ENCODE results near the gene SLIT1.

Gene SLIT1

GRCh38 chr10:97001183-97001991, 184.4 kb downstream of the SLIT1 start:
- Histone ChIP-seq H3K27me3 (ENCODE audit: control insufficient read depth, insufficient read depth, low read length) (no peaks in the 10 kb centered on the region), H3K27ac (no peak overlapping the region), H3K9me3 (ENCODE audit: control insufficient read depth, low read length) (no peaks in the 10 kb centered on the region), H2AFZ (no peak overlapping the region), H3K4me2 (ENCODE audit: low read length) (no peak overlapping the region), H3K4me1 (no peaks in the 10 kb centered on the region), H3K4me3 (ENCODE audit: low read depth, low read length) (no peak overlapping the region), H3K36me3 (ENCODE audit: control insufficient read depth, insufficient read depth, low read length) (no peaks in the 10 kb centered on the region), H3K79me2 (no peaks in the 10 kb centered on the region), H3K9ac (no peak overlapping the region)
- TF ChIP-seq CTCF (IDR thresholded peaks at IDR 0.05) = no peak

GRCh38 chr10:97000487-97001182, 185.1 kb downstream of the SLIT1 start:
- H3K79me2 ChIP-seq = no peaks in the 10 kb centered on the region
- no peak overlapping the region for H2AFZ ChIP-seq
- H3K4me2 ChIP-seq (ENCODE audit: low read length) = no peak overlapping the region
- H3K9ac ChIP-seq = no peak overlapping the region
- H3K9me3 ChIP-seq (ENCODE audit: control insufficient read depth, low read length) = no peaks in the 10 kb centered on the region
- H3K27ac ChIP-seq = no peak overlapping the region
- no peaks in the 10 kb centered on the region for H3K4me1 ChIP-seq
- H3K4me3 ChIP-seq (ENCODE audit: low read depth, low read length) = no peak overlapping the region
- TF ChIP-seq CTCF (IDR thresholded peaks at IDR 0.05) = no peak
- no peaks in the 10 kb centered on the region for H3K27me3 ChIP-seq (ENCODE audit: control insufficient read depth, insufficient read depth, low read length)
- no peaks in the 10 kb centered on the region for H3K36me3 ChIP-seq (ENCODE audit: control insufficient read depth, insufficient read depth, low read length)

- no peaks in the 10 kb centered on the region for H3K9me3 ChIP-seq (ENCODE audit: control insufficient read depth, low read length)
- no peak overlapping the region for H3K27ac ChIP-seq
- no peaks in the 10 kb centered on the region for H3K36me3 ChIP-seq (ENCODE audit: control insufficient read depth, insufficient read depth, low read length)
- no peaks in the 10 kb centered on the region for H3K27me3 ChIP-seq (ENCODE audit: control insufficient read depth, insufficient read depth, low read length)
- H3K4me1 ChIP-seq = no peaks in the 10 kb centered on the region
- no peak overlapping the region for H3K9ac ChIP-seq
- H3K4me2 ChIP-seq (ENCODE audit: low read length) = no peak overlapping the region
- no peak for TF ChIP-seq CTCF (IDR thresholded peaks at IDR 0.05)
- H3K4me3 ChIP-seq (ENCODE audit: low read depth, low read length) = no peak overlapping the region
- no peaks in the 10 kb centered on the region for H3K79me2 ChIP-seq
- H2AFZ ChIP-seq = no peak overlapping the region
Observed at GRCh38 chr10:96999987-97000386, 185.8 kb downstream of the SLIT1 start.

GRCh38 chr10:96999337-96999736, 186.4 kb downstream of the SLIT1 start:
- Histone ChIP-seq H3K36me3 (ENCODE audit: control insufficient read depth, insufficient read depth, low read length) (no peaks in the 10 kb centered on the region), H3K4me3 (ENCODE audit: low read depth, low read length) (no peak overlapping the region), H3K9ac (no peak overlapping the region), H2AFZ (no peak overlapping the region), H3K4me2 (ENCODE audit: low read length) (no peak overlapping the region), H3K79me2 (no peaks in the 10 kb centered on the region), H3K27ac (no peak overlapping the region), H3K27me3 (ENCODE audit: control insufficient read depth, insufficient read depth, low read length) (no peaks in the 10 kb centered on the region), H3K4me1 (no peaks in the 10 kb centered on the region), H3K9me3 (ENCODE audit: control insufficient read depth, low read length) (no peaks in the 10 kb centered on the region)
- TF ChIP-seq CTCF (IDR thresholded peaks at IDR 0.05) = no peak
